Measurements from ENCODE around the gene KRTAP12-1. TPM values are rescaled to one million over a fixed set of nuclear protein-coding genes. Genes with fewer than 3 reads are reported as not detected.

The KRTAP12-1 gene
- total RNA-seq, 2 experiments from 2014 or later: not detected

DNA sequence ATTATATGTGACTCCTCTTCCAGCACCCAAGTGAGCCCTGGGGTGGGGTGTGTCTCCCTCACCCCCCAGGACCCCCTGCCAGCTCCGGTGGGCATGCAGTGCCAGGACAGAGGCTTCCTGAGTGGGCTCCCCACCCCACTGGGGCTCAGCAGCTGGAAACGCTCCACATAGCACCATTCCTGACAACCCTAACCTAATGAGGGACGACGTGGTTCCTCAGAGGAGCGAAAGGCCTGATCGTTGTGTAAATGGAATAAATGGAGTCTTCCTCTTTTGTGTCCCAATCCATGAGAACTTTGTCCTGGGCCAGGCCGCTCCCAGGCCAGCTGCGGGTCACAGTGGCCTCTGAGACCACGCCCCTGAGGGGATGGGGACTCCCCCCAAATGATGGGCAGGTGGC, 31.2 kb upstream of the KRTAP12-1 start:
- H3K36me3 ChIP-seq (ENCODE audit: insufficient read depth, low read length): no peaks in the 10 kb centered on the region
- H3K79me2 ChIP-seq (ENCODE audit: insufficient read depth, low read depth, low read length): no peaks in the 10 kb centered on the region
- H3K9me3 ChIP-seq (ENCODE audit: low read length): no peaks in the 10 kb centered on the region
- TF ChIP-seq, protein P1, sequence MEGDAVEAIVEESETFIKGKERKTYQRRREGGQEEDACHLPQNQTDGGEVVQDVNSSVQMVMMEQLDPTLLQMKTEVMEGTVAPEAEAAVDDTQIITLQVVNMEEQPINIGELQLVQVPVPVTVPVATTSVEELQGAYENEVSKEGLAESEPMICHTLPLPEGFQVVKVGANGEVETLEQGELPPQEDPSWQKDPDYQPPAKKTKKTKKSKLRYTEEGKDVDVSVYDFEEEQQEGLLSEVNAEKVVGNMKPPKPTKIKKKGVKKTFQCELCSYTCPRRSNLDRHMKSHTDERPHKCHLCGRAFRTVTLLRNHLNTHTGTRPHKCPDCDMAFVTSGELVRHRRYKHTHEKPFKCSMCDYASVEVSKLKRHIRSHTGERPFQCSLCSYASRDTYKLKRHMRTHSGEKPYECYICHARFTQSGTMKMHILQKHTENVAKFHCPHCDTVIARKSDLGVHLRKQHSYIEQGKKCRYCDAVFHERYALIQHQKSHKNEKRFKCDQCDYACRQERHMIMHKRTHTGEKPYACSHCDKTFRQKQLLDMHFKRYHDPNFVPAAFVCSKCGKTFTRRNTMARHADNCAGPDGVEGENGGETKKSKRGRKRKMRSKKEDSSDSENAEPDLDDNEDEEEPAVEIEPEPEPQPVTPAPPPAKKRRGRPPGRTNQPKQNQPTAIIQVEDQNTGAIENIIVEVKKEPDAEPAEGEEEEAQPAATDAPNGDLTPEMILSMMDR (conservative IDR thresholded peaks at IDR 0.05; ENCODE audit: low read length): no peak
- no peak for TF ChIP-seq EZH2phosphoT487 (IDR thresholded peaks at IDR 0.05; ENCODE audit: borderline replicate concordance, low read depth, low read length)
- DNase-seq (ENCODE audit: low spot score): no peak
- no peak overlapping the region for H2AFZ ChIP-seq (ENCODE audit: low read length)
- CTCF ChIA-PET (ENCODE audit: unreplicated experiment): no interaction called here
- no peak overlapping the region for H3K4me3 ChIP-seq (ENCODE audit: low read depth, low read length, poor library complexity, severe bottlenecking)
- H3K4me2 ChIP-seq (ENCODE audit: low read length): no peak overlapping the region
- no peak overlapping the region for H3K27ac ChIP-seq (ENCODE audit: low read depth, low read length, poor library complexity, severe bottlenecking)
- intact Hi-C loops (cut with micrococcal nuclease; ENCODE audit: unreplicated experiment): no loop called here
- POLR2A ChIA-PET: no interaction called here
- no TSS peak for BruUV-seq (replicated peaks)
- no peaks in the 10 kb centered on the region for H3K4me1 ChIP-seq (ENCODE audit: insufficient read depth, low read length, poor library complexity, severe bottlenecking)
- H4K20me1 ChIP-seq (ENCODE audit: insufficient read depth, low read length): no peaks in the 10 kb centered on the region
- no peaks in the 10 kb centered on the region for H3K9me2 ChIP-seq (ENCODE audit: insufficient read depth, low read length)

DNA sequence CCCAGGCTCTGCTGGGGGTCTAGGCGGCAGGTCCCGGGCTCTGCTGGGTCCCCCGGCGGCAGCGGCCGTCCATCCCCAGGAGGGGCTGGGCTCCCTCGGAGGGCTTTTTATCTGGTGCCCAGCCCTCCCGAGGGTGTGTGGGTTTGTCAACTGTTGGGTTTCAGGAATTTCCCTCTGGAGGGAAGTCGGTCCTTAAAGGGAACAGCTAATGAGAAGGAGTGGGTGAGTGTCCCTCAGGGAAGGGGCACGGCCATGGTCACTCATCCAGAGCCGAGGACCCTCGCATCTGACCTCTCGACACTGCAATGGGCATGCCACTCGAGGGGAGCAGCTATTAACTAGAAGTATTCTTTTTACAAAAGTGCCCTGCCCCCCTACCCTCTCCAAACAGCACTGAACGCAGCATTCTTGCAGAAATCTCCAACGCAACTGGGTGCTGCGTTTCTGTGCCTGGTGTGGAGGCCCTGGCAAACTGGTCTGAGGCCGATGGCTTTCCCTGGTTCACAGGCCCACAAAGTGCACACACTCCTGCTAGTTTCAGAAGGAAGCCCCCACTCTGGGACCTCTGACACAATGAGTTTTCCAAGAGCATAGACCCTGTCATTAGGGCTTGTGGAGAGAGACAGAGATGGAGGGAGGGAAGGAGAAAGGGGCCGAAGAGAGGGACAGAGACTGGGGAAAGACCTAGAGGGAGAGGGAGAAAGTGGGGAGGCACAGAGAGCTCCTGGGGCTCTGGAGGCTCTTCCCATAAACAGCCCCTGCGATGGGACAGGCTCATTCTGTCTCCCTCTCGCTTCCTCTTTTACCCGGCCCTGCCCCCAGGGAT, 30.5 kb upstream of the KRTAP12-1 start:
- H3K36me3 ChIP-seq (ENCODE audit: insufficient read depth, low read length): no peaks in the 10 kb centered on the region
- H4K20me1 ChIP-seq (ENCODE audit: insufficient read depth, low read length): no peaks in the 10 kb centered on the region
- H2AFZ ChIP-seq (ENCODE audit: low read length): no peak overlapping the region
- DNase-seq (ENCODE audit: low spot score): no peak
- H3K4me3 ChIP-seq (ENCODE audit: low read depth, low read length, poor library complexity, severe bottlenecking): no peak overlapping the region
- H3K27ac ChIP-seq (ENCODE audit: low read depth, low read length, poor library complexity, severe bottlenecking): no peak overlapping the region
- H3K9me2 ChIP-seq (ENCODE audit: insufficient read depth, low read length): no peaks in the 10 kb centered on the region
- no peaks in the 10 kb centered on the region for H3K79me2 ChIP-seq (ENCODE audit: insufficient read depth, low read depth, low read length)
- no peak for TF ChIP-seq EZH2phosphoT487 (IDR thresholded peaks at IDR 0.05; ENCODE audit: borderline replicate concordance, low read depth, low read length)
- TF ChIP-seq, protein P1 (conservative IDR thresholded peaks at IDR 0.05; ENCODE audit: low read length): no peak
- H3K9me3 ChIP-seq (ENCODE audit: low read length): no peaks in the 10 kb centered on the region
- no peak overlapping the region for H3K4me2 ChIP-seq (ENCODE audit: low read length)
- ChIA-PET CTCF (ENCODE audit: unreplicated experiment) (no interaction called here), POLR2A (no interaction called here)
- no TSS peak for BruUV-seq (replicated peaks)
- H3K4me1 ChIP-seq (ENCODE audit: insufficient read depth, low read length, poor library complexity, severe bottlenecking): no peaks in the 10 kb centered on the region
- intact Hi-C loops (cut with micrococcal nuclease; ENCODE audit: unreplicated experiment): no loop called here

All from OCI-LY7 (cell line).